Tibial artery (tissue), 4 donors: ENCODE measurements around the gene PTCH1.

ENCODE experiments used
- DNase-seq, 2 donors: peaks; one replicate each; pipeline ENCODE4 v3.0.0-alpha.2; 2019
- H3K27ac ChIP-seq, 2 donors: fragments of 200-600 bp; sonication (generic) in 1 of 2; 1 replicate in 1 of 2; 2 replicates in 1 of 2; pipeline ENCODE4 v1.5.1; 2018 to 2019; ENCODE audit warnings: mild to moderate bottlenecking in 1 of 2
- H3K27me3 ChIP-seq, 2 donors: fragments of 200-600 bp; sonication (generic) in 1 of 2; one replicate each; pipeline versions ENCODE4 v1.5.1 to v1.6.0; 2016 to 2019
- H3K36me3 ChIP-seq, 3 donors: fragments of 200-600 bp; sonication (generic) in 2 of 3; one replicate each; pipeline ENCODE4 v1.5.1; 2016 to 2019; ENCODE audit warnings: mild to moderate bottlenecking in 2 of 3
- H3K4me1 ChIP-seq, 4 donors: fragments of 200-600 bp; sonication (generic) in 2 of 4; 1 replicate in 3 of 4; 2 replicates in 1 of 4; pipeline ENCODE4 v1.5.1; 2016 to 2019
- H3K4me3 ChIP-seq, 2 donors: fragments of 200-600 bp; sonication (generic) in 1 of 2; 1 replicate in 1 of 2; 2 replicates in 1 of 2; pipeline ENCODE4 v1.5.1; 2018 to 2019; ENCODE audit warnings: mild to moderate bottlenecking in 2 of 2
- H3K9me3 ChIP-seq, 3 donors: fragments of 200-600 bp; sonication (generic) in 1 of 3; one replicate each; pipeline ENCODE4 v1.5.1; 2016 to 2019
- intact Hi-C: fragments of 100-400 bp; cut with DNase I; formaldehyde crosslinking; loops from one replicate; pipeline ENCODE4 v1.15.0; 2023; ENCODE audit warnings: low total_unique reads
- TF ChIP-seq, protein P1 (sequence below), 2 experiments: fragments of 200-600 bp in 1 of 2; fragments of 450-650 bp in 1 of 2; IDR thresholded peaks; one replicate each; pipeline ENCODE4 v1.5.1; 2017 to 2019; ENCODE audit warnings: antibody characterized with exemption in 2 of 2, mild to moderate bottlenecking in 1 of 2, moderate library complexity in 1 of 2

PTCH1 gene

DNA sequence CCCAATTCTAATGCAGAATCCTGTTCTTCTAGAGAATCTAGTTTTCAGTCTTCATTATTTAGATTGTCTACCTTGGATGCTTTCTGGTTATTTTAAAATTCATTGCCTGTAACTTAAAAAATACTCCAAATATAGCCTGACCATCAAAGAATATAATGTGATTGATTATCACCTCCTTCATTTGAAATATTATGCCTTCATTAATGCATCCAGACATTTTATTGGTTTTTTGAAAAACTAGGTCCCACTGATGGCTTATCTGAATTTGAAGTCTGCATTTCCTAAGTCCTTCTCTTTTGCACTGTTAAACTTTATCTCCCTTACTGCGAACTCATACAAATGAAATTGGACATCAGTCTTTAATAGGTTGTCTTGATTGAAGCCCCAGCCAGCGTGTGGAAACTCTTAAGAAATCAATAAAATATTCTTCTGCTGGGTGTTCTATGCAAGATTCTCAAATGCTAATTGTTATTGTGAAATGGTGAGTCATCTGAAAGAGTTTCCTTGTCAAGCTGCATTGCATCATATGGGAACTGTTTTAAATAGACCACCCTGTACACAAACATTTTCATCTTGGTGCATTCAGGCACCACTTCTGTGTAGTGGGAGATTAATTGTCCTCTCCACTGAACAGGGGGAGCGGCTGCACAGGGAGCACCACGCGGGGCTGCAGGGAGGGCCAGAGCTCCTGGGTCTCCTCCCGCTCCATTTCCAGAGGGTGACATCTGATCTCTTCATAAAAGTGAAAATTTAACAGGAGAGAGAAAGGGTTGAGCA, 106.9 kb downstream of the PTCH1 start:
- Histone ChIP-seq H3K36me3 (no peaks in the 10 kb centered on the region), H3K9me3 (no peaks in the 10 kb centered on the region), H3K27ac (no peak overlapping the region), H3K4me1 (no peaks in the 10 kb centered on the region), H3K4me3 (no peak overlapping the region), H3K27me3 (peaks cover 0 to 8% of the 10 kb centered on the region in 2 donors)
- intact Hi-C loops = no loop called here
- no peak for DNase-seq
- TF ChIP-seq, protein P1, sequence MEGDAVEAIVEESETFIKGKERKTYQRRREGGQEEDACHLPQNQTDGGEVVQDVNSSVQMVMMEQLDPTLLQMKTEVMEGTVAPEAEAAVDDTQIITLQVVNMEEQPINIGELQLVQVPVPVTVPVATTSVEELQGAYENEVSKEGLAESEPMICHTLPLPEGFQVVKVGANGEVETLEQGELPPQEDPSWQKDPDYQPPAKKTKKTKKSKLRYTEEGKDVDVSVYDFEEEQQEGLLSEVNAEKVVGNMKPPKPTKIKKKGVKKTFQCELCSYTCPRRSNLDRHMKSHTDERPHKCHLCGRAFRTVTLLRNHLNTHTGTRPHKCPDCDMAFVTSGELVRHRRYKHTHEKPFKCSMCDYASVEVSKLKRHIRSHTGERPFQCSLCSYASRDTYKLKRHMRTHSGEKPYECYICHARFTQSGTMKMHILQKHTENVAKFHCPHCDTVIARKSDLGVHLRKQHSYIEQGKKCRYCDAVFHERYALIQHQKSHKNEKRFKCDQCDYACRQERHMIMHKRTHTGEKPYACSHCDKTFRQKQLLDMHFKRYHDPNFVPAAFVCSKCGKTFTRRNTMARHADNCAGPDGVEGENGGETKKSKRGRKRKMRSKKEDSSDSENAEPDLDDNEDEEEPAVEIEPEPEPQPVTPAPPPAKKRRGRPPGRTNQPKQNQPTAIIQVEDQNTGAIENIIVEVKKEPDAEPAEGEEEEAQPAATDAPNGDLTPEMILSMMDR (IDR thresholded peaks at IDR 0.05) = no peak

DNA sequence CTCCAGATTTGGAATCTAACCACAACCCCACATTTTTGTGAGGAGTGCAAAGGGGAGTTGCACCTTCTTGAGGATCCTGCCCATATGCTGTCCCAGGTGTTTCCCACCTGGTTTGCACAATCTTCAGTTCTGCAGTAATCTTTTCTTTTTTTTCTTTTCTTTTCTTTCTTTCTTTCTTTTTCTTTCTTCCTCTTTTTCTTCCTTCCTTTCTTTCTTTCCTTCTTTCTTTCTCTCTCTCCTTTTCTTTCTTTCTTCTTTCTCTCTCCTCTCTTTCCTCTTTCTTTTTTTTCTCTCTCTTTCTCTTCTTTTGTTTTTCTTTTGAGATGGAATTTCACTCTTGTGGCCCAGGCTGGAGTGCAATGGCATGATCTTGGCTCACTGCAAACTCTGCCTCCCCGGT, 109.2 kb downstream of the PTCH1 start:
- H3K4me1 ChIP-seq = no peaks in the 10 kb centered on the region
- intact Hi-C loops = no loop called here
- no peaks in the 10 kb centered on the region for H3K36me3 ChIP-seq

DNA sequence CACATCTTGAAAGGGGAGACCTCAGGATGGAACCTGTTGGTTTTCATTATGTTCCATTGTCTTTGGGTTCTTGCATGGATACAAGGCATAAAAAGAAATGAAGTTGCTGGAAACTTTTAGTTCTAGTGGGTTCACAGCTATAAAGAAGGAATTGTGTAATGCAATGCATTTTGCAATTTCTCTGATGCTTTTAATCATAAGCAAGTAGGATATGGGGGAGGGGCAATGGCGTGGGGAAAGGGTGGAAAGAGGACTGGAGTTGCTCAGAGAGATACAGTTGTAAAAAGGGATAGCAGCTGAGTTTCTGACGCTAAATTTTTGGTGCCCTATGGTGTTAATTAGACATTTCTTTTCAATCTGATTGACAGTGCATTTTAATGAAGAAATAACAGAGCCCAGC, 110.7 kb downstream of the PTCH1 start:
- TF ChIP-seq, protein P1 (IDR thresholded peaks at IDR 0.05) = no peak
- intact Hi-C loops = no loop called here
- peak in 1 of 2 donors; percentile 69 for DNase-seq
- Histone ChIP-seq H3K9me3 (peaks cover 0 to 2% (median 0%) of the 10 kb centered on the region in 3 donors), H3K27me3 (no peaks in the 10 kb centered on the region), H3K36me3 (no peaks in the 10 kb centered on the region), H3K4me3 (no peak overlapping the region), H3K4me1 (no peaks in the 10 kb centered on the region), H3K27ac (no peak overlapping the region)

More for the DNA sequence above, 109.2 kb downstream of the PTCH1 start:
- TF ChIP-seq, protein P1 (IDR thresholded peaks at IDR 0.05) = no peak
- no peak for DNase-seq
- peaks cover 0 to 8% of the 10 kb centered on the region in 2 donors for H3K27me3 ChIP-seq
- H3K4me3 ChIP-seq = no peak overlapping the region
- H3K27ac ChIP-seq = no peak overlapping the region
- H3K9me3 ChIP-seq = no peaks in the 10 kb centered on the region

DNA sequence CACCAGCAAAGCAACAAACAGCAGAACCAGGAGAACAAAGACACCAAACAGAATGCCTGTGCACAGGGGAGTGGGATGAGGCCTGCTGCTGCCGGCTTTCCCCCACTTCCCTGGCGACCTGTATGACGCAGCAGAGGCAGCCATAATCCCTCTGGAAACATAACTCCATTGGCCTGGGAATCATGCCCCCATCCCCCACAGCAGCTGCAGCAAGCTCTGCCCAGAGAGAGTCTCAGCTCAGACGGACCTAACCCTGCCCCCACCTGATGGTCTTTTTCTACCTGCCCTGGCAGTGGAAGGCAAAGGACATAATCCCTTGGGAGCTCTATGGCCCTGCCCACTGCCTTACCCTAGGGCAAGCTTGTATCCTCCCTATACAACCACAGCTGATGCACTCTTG, 117.5 kb downstream of the PTCH1 start:
- TF ChIP-seq, protein P1 (IDR thresholded peaks at IDR 0.05) = no peak
- H3K4me3 ChIP-seq = no peak overlapping the region

More for the DNA sequence above, 117.5 kb downstream of the PTCH1 start:
- H3K27me3 ChIP-seq = no peaks in the 10 kb centered on the region
- intact Hi-C loops = no loop called here
- no peaks in the 10 kb centered on the region for H3K4me1 ChIP-seq
- peaks cover 0 to 2% (median 0%) of the 10 kb centered on the region in 3 donors for H3K9me3 ChIP-seq
- H3K36me3 ChIP-seq = no peaks in the 10 kb centered on the region
- no peak for DNase-seq
- no peak overlapping the region for H3K27ac ChIP-seq
